Stimulated activated CD4-positive, alpha-beta T cell treated with anti-CD3 and anti-CD28 coated beads, Interleukin-1b, Interleukin-23, amount 100 ng/mL, for 24 hours (primary cell): ENCODE measurements around the gene PCSK6.
"Not testable (repeated sequence)": the region's sequence is repeated elsewhere in the genome, so short reads cannot be mapped to it uniquely, and the experiment has no call there.

Source experiments
- DNase-seq, 4 experiments: peaks; one replicate each; pipeline ENCODE4 v3.0.0-alpha.2; 2020; ENCODE audit warnings: low read depth in 4 of 4, low spot score in 1 of 4

The PCSK6 gene

DNA sequence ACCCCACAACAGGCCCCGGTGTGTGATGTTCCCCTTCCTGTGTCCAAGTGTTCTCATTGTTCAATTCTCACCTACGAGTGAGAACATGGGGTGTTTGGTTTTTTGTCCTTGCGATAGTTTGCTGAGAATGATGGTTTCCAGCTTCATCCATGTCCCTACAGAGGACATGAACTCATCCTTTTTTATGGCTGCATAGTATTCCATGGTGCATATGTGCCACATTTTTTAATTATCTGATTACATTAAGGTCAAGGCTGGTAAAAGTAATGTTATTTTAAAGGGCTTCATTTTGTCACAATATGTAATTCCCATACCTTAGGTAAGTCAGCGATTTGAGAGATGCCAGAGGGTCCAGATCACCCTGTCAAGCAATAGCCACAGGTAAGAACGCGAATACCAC is 202.2 kb downstream of the PCSK6 start:
- not testable (repeated sequence) for DNase-seq

DNA sequence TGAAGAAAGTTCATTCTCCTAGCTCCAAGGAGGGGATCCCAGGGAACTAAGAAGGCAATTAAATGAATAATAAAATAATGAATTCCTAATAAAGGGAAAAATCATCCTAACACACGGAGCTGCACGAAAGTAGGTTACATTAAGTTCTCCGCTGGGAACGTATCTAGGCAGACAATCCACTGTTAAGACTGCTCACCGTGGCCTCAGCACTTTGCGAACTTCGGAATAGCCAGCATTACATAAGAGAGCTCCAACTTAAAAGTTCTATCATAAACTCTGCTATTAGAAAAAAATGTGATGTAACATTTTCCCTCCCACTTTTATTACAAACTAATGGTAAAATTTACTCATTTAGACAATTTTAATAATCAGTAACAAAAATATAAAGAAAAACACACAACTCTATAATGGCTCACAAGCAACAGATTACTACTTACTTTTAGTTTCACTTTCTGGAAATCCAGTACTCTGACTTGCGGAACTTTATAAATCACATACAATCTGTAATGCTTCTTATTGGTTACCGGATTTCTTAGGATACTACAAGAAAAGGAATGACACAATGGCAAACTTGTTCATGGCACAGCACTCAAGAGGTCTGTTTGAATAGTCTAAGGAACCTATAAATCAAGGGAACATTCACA is 202.9 kb downstream of the PCSK6 start:
- no peak for DNase-seq

DNA sequence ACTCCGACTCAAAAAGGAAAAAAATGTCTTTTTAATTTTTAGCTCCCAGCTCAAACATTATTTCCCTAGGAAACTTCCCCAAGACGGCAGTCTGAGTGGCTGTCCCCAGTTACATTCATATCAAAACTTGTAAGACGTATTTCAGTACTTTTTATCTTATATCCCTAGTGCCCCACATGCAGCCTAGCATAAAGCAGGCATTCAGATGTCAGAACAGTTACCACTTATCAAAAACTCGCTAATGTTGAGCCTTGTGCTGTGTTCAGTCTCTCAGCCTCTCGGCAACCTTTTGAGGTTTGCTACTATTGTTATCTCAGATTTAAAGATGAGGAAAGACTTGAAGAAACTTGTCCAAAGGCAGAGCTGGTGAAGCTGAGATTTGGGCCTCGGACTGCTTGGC is 205.6 kb downstream of the PCSK6 start:
- no peak for DNase-seq

DNA sequence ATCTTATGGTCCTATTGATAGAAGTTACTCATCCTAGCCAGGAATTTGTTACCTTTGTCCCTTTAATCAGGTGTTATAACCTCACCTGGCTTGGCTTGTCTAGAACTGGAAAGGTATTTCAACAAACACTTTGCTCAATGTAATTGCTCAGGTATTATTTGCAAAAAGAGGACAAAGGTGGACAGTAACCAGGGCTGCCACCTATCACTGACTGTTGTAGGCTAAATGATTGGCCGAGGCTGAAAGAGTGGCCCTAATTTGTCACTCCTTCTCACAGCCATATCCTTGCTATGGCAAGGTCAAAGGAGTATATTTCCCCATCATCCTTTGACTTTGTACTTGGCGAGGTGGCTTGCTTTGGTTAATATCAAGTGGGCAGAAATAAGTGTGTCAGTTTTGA is 209.5 kb downstream of the PCSK6 start:
- no peak for DNase-seq

DNA sequence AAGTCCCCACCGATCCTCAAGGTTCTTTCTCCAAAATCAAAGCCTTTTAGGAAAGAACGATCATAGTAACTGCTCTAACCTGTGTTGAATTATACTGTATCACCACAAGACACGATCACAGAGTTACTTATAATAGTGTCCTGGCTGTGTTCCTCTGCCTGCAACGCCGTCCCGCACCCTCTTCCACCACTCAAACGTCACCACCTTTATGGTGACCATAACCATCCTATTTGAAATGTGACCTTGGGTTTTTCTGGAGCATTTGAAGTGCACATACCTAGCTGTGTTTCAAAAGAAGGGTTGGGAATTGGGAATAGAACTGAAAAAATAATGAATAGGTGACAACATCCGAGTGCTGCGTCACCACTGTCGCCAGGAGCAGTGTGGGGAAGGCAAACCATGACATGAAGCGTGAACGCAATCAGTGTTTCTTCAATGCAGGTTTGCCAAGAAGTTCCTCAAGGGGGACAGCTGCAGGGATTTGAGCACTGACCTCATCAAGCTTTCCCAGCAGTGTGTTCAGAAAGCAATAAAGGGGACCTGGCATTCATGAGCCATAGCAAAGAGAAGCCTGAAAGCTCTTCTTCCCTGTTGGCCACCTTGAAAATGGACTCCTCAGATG is 211.5 kb downstream of the PCSK6 start:
- DNase-seq = no peak

DNA sequence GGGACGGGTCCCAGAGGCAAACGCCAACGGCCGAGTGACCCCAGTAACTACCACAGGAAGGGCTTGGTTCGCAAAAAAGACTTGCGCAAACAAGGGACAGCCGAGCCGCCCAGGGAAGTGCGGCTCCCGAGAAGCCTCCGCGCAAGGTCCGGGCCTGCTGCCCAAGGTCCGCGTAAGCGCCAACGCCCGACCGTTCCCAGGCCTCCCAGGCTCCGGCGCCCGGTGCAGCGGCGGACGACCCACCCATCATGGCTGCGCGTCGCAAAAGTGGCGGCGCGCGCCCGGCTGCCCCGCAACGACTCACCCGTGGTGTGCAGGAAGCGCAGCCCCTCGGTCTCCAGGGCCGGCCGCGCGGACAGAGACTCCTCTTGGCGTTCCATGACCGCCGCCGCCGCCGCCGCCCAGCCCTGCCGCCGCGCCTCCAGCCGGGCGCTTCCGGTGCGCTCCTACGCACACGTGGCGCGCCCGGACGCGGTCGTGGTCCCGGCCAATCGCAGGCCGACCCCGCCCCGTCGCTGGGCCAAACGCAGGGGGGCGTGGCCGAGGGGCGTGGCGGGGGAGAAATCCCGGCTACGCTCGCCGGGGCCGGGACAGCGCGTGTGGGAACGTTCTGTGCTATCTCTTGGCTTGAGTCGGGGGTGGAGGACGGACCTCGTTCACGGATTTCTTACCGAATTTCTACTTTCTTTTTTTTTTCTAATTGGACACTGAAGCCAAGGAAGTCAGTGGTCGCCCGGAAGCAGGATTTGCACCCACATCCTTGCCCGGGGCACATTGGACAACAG is 212.3 kb downstream of the PCSK6 start, which contains the start of gene SELENOS:
Gene SELENOS, minus strand, starts transcription at position 448 of the 785 bp plus-strand sequence. Its CDS starts 68 bp downstream, at position 380.
- DNase-seq = peak; percentile 83 to 87 (median 86)

DNA sequence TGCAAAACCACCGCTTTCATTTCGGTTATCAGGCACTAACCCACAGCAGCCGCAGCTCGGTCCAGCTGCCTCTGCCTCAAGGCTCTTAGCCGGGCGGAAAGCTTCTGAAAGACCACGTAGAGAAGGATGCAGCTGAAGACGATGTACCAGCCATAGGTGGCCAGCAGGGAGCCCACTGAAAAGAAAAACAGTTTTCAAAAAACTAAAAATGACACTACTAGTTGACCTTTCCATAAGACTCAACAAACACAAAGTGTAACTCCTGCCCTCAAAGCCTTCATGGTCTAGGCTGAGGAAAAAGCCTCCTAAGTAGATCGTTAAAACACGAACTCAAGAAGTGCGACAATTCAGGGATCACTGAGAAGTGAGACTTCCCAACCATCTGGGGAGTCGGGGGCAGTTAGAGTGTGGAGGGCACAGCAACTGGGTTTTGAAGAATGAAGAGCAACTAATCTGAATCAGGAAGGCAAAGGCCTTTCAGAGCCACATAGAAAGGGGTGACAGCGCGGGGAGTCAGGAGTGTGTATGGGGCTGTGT is 212.9 kb downstream of the PCSK6 start:
- DNase-seq = no peak

DNA sequence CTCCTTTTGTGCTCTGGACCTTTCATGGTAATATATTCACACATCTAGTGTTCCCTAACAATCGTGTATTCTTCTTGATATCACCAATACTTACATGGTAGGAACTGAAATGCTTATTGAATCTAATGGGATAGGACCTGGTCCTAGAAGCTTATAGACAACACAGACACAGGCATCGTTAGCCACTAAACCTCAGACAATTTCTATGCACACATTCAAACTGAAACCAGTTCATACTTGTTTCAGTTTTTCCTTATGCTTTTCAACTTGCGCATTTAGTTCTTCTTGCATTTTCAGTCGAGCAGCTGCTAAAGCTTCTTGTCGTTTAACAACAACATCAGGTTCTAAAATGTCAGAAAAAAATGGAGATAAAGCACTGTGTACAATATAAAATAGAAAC is 214.5 kb downstream of the PCSK6 start:
- DNase-seq = no peak

DNA sequence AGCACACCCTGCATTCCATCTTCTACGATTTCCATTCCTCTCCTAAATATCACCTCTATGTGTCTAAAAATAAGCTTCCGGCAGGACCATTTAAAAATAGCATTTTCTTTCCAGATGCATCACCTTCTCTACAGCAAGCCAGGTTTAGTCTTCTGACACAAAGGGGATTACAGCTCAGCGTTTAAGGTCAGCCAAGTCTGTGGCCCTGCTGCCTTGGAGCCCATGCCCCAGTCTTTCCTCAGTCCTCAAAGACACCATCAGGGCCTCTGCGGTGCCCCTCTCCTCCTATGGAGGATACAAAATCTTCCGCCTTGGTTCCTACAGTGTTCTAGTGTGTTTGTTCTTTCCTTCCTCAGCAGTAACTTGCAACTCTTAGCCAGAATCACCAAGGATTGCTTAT is 216.0 kb downstream of the PCSK6 start:
- DNase-seq = no peak

DNA sequence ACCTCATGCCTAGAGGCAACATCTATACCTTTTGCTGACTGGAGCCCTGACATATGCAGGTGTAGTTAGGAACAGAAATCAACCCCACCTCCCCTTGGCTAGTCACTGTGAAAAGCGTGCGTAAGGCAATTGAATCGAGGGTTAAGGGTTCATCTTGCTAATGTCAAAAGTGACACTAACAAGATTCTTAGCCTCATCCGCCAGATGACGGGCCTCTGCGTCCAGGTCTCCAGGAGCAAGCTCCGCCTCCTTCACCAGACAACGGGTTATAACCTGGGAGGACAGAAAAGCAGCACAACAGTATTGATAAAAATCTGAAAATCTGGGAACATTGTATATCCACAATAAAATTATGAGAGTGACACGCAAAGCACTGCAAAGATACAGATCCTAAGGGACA is 216.9 kb downstream of the PCSK6 start:
- no peak for DNase-seq

DNA sequence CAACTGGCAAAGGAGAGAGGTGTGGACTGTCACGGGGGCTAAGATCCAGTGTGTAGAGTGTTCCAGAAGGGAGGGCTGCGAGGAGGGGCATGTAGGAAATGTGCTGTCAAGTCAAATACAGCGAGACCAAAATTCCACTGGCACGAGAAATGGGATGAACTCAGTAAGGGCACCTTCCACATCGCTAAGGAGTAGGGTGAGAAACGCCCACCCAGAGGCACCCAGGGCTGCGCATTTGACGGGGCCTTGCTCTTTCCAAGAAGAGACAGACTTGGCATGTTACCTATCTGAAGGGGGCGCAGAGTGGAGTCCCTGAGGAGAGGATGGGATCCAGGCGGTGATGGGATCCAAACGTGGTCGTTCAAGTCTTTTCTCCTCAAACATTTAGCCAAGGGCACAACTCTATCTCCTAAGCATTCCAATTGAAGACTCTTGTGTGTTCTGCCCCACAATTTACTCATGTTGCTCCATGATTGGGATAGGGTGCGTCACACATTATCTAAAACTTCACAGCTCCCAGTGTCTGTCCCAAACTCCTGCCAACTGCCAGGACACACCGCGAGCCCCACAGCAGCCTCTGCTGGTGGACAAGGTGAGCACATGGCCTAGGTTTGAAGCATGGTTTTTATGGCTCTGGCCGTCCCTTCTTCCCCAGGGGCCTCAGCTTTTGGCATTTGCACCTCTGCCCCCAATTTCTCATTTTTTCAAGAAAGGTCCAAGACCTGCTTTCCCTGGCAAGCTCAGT is 219.9 kb downstream of the PCSK6 start:
- no peak for DNase-seq

DNA sequence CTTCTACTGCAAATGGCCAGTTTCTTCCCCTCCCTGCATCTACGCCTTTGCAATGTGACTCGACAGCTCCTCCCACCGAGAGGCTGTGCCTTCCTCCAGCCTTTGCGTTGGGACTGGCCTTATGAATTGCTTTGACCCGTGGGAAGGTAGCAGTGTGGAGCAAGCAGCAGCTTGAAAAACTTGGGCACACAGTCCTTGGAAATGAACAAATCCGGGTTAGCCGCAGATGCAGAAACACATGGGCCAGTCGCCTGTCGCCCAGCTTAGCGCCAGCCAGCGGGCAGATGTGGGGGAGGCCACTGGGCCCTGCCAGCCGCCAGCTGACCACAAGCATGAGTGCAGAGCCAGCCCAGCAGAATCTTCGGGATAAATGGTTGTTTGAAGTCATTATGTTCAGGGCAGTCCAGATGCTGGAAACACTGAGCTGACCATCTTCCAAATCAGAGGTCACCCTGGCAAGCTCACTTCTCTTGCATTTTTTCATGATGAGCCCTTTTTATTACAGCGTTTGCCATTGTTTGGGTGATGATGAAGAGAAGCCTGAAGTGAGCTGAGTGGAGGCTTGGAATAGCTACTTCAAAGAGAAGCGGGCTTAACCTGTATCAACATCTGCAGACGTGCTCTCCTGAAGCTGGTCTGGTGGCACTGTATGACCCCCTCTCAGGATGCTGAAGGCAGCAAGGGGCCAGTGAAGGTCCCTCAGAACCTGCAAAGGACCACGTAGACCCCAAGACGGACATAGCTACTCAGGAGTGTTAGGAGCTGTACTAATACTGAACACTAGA is 222.0 kb downstream of the PCSK6 start:
- DNase-seq = no peak

DNA sequence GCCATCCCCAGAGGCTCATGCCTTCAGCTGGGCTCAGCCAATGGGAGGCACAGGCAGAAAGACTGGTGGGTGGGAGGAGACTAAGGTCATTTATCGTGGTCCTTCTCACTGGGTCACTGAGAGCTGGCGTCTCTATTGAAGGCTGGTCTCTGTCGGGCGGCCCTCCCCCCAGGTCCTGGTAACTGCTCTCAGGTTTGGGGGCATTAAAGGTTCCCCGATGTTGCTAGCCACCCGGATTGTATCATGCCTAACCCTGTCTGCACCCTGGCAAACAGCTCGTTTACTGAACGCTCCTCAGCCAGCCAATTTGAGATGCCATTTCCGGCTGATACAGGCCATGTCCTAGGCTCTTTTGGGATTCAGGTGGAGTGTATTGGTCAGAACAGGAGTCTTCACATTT is 222.7 kb downstream of the PCSK6 start:
- no peak for DNase-seq

DNA sequence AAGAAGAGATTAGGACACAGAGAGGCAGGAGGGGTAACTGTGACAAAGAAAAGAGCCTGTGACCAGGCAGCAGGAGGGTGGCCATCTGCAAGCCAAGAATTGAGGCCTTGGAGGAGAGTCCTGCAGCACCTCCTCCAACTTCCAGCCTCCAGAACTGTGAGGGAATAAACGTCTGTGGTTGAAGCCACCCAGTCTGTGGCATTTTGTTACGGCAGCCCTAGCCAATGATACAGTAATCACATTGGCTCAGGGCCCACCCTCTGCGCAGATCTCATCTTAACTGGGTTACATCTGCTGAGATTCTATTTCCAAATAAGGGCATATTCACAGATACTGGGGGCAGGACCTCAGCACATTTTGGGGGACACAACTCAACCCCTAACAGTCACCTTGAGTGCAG is 223.5 kb downstream of the PCSK6 start:
- no peak for DNase-seq

DNA sequence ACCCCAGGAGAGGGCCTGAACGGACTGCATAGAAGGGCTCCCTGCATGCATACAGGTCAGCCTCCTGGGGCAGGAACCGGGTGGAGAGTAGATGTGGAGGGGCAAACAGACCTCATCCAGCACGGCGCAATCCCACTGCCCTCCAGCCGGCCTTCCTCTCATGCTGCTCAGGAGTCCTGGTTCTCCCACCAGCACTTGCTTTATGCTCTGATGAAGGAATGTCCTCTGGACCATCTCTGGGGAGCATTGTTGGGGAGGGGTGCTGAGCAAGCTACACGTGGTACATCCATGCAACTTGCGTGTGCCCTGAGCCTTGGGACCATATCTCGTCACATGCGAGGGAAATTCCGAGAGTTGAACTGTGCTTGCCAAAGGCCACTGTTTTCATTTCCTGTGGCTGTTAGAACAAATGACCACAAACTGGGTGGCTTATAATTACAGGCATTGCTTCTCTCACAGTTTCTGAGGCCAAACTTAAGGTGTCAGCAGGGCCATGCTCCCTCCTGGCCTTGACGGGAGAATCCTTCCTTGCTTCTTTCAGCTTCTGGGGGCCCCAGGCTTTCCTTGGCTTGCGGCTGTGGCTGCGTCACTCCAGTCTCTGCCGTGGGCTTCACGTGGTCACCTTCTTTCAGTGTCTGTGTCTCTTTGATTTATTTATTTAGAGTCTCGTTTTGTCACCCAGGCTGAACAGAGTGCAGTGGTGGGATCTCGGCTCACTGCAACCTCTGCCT is 224.4 kb downstream of the PCSK6 start:
- no peak for DNase-seq

DNA sequence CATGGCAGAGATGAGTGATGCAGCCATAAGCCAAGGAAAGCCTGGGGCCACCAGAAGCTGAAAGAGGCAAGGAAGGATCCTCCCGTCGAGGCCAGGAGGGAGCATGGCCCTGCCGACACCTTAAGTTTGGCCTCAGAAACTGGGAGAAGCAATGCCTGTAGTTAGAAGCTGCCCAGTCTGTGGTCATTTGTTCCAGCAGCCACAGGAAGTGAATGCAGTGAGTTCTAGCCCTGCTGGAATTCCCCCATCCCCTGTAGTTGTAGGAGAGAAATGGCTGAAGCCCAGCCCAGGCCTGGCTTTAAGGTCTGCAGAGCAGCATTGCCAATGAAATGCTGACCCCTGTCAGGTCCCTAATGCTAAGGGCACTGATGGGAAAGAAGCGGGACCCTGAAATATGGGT is 225.5 kb downstream of the PCSK6 start:
- DNase-seq = no peak

DNA sequence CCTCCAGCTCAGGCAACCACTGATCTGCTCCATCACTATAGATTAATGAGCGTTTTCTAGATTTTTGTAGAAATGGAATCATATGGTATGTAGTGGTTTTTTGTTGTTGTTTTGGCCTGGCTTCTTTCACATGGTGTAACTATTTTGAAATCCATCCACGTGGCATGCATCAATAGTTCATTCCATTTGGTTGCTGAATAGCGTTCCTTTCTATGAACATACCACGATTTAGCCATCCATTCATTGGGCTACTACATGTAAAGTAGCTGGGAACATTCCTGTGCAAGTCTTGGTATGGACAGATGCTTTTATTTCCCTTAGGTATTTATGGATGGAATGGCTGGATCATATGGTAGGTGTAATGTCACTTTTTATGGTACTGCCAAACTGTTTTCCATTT is 227.0 kb downstream of the PCSK6 start:
- no peak for DNase-seq

DNA sequence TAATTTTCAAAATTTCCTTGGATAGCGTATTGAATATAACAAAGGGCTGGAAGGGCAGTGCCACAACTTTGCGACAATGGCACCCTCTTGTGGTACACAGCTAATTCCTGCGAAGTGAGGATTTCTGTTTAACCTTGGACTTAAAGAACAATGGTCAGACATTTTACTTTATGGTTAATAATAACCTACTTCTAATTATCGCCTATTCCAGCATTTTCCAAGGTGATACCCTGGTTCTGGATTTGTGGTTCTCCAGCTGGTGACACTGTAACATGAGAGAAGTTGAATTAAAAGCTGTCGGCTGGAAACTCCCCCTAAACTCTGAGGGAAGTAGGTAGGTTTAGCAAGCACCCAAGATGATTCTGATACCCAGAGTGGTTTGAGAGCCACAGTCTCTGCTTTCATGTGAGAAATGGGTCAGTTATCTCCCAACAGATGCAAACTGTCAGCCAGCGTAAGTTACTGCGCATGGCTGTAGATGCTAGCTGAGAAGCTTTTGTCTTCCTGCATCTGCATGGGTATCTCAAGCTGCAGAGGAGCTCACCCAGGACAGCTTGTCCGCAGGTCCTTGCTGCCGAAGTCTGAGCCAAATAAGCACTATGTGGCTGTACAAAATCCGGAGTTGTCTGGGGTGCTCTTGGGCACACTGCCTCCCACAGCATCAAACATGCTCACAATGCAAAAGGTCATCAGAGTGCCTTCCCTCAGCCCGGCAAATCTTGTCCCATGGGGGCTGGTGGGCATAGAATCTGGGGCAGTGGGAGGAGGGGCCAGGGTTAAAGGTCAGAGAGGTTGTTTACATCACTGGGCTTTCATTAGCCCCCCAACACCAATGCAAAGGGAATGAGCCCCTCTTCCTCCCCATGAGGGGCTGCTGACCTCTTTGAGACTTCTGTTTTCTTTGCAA is 231.0 kb downstream of the PCSK6 start:
- DNase-seq = peak in 2 of 4 experiments; percentile 30 to 31

DNA sequence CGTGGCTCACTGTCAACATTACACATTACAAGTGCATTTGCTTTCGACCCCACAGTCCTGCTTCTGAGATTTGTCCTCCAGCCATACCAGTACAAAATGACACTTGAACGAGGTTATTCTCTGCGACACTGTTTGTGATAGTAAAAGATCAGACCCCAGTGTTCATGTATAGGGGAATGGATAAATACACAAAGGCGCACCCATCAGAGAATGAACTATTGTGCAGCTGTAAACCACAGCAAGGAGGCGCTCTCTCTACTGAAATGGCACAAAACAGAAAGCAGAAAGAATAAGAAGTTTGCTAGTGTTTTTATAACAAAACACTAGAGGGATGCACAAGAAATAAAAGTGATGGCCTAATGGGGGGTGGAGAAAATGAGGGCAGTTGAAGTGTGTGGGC is 232.8 kb downstream of the PCSK6 start:
- no peak for DNase-seq
